ENCODE measurements around the gene EPN2. TPM values are rescaled to one million over a fixed set of nuclear protein-coding genes. Genes with fewer than 3 reads are reported as not detected.

Gene EPN2
- total RNA-seq, 1 experiment from 2014 or later: 35.6 TPM

DNA sequence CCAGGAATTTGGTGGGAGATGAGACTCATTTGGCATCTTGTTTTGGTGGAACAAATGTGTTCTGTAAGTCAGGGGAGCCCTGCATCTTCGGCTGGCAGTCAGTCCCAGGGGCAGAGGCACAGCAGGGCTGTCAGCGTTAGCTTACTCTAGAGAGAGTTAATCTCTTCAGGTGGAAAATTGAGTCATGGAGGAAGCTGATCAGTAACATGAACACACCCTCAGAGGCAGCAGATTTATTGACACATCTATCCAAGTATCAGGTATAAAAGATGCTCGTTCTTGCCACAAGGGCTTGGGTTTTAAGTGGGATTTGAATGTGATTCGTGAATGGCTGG, 55.2 kb downstream of the EPN2 start:
- Histone ChIP-seq H3K36me3 (ENCODE audit: control insufficient read depth, insufficient read depth, low read length) (peaks cover 2% of the 10 kb centered on the region), H3K4me3 (ENCODE audit: low read depth, low read length) (no peak overlapping the region), H3K9me3 (no peaks in the 10 kb centered on the region), H3K4me1 (peaks cover 15% of the 10 kb centered on the region), H3K27me3 (replicated peaks; ENCODE audit: control insufficient read depth, insufficient read depth, low read length) (no peaks in the 10 kb centered on the region)
- TF ChIP-seq, protein P1, sequence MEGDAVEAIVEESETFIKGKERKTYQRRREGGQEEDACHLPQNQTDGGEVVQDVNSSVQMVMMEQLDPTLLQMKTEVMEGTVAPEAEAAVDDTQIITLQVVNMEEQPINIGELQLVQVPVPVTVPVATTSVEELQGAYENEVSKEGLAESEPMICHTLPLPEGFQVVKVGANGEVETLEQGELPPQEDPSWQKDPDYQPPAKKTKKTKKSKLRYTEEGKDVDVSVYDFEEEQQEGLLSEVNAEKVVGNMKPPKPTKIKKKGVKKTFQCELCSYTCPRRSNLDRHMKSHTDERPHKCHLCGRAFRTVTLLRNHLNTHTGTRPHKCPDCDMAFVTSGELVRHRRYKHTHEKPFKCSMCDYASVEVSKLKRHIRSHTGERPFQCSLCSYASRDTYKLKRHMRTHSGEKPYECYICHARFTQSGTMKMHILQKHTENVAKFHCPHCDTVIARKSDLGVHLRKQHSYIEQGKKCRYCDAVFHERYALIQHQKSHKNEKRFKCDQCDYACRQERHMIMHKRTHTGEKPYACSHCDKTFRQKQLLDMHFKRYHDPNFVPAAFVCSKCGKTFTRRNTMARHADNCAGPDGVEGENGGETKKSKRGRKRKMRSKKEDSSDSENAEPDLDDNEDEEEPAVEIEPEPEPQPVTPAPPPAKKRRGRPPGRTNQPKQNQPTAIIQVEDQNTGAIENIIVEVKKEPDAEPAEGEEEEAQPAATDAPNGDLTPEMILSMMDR (IDR thresholded peaks at IDR 0.05; ENCODE audit: insufficient read depth in 1 of 2, low read depth in 1 of 2, low read length in 1 of 2, severe bottlenecking in 1 of 2, unreplicated experiment in 1 of 2): no peak
- no peaks in the 10 kb centered on the region for H3K27me3 Mint-ChIP-seq (ENCODE audit: insufficient read depth, unreplicated experiment)
- CTCF ChIA-PET: no interaction called here
- no peak for DNase-seq
- peaks cover 36% of the 10 kb centered on the region for H3K36me3 Mint-ChIP-seq (ENCODE audit: insufficient read depth, unreplicated experiment)
- no TSS peak for BruUV-seq (replicated peaks)
- peaks cover 22% of the 10 kb centered on the region for H3K4me1 Mint-ChIP-seq (ENCODE audit: low read depth, unreplicated experiment)
- H3K9me3 Mint-ChIP-seq (ENCODE audit: unreplicated experiment): no peaks in the 10 kb centered on the region
- intact Hi-C loops (cut with micrococcal nuclease; ENCODE audit: unreplicated experiment): no loop called here
- H3K4me3 Mint-ChIP-seq (ENCODE audit: unreplicated experiment): no peak overlapping the region
- POLR2A ChIA-PET: no interaction called here
- peak overlapping the region; percentile 58 for H3K27ac Mint-ChIP-seq (ENCODE audit: unreplicated experiment)

DNA sequence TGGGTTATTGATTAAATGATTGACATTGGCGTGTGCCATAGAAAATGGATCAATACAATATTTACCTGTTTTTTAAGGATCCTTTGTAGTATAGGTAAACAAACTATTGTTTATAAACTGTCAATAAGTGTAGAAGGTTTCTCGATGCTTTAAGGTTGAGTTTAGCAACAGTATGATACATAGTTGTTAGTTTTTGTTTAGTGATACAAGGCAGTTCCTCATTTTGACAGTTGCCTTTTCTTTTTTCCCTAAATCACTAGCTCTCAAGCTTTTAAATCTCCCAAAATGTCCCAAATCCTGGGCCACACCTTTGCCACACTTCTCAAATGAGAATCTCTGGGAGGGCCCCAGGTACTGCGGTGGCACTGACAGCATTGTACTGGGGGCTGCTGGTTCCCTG, 57.3 kb downstream of the EPN2 start:
- H3K36me3 ChIP-seq (ENCODE audit: control insufficient read depth, insufficient read depth, low read length): no peaks in the 10 kb centered on the region
- intact Hi-C loops (cut with micrococcal nuclease; ENCODE audit: unreplicated experiment): no loop called here
- H3K27ac Mint-ChIP-seq (ENCODE audit: unreplicated experiment): no peak overlapping the region
- DNase-seq: no peak
- peaks cover 1% of the 10 kb centered on the region for H3K4me1 Mint-ChIP-seq (ENCODE audit: low read depth, unreplicated experiment)
- ChIA-PET POLR2A (no interaction called here), CTCF (no interaction called here)
- no peak overlapping the region for H3K4me3 Mint-ChIP-seq (ENCODE audit: unreplicated experiment)
- TF ChIP-seq, protein P1 (IDR thresholded peaks at IDR 0.05; ENCODE audit: insufficient read depth in 1 of 2, low read depth in 1 of 2, low read length in 1 of 2, severe bottlenecking in 1 of 2, unreplicated experiment in 1 of 2): no peak
- no peaks in the 10 kb centered on the region for H3K4me1 ChIP-seq
- H3K27me3 ChIP-seq (replicated peaks; ENCODE audit: control insufficient read depth, insufficient read depth, low read length): no peaks in the 10 kb centered on the region
- no peaks in the 10 kb centered on the region for H3K27me3 Mint-ChIP-seq (ENCODE audit: insufficient read depth, unreplicated experiment)
- no peak overlapping the region for H3K4me3 ChIP-seq (ENCODE audit: low read depth, low read length)
- no peaks in the 10 kb centered on the region for H3K9me3 ChIP-seq
- H3K9me3 Mint-ChIP-seq (ENCODE audit: unreplicated experiment): no peaks in the 10 kb centered on the region
- H3K36me3 Mint-ChIP-seq (ENCODE audit: insufficient read depth, unreplicated experiment): peaks cover 22% of the 10 kb centered on the region
- no TSS peak for BruUV-seq (replicated peaks)

DNA sequence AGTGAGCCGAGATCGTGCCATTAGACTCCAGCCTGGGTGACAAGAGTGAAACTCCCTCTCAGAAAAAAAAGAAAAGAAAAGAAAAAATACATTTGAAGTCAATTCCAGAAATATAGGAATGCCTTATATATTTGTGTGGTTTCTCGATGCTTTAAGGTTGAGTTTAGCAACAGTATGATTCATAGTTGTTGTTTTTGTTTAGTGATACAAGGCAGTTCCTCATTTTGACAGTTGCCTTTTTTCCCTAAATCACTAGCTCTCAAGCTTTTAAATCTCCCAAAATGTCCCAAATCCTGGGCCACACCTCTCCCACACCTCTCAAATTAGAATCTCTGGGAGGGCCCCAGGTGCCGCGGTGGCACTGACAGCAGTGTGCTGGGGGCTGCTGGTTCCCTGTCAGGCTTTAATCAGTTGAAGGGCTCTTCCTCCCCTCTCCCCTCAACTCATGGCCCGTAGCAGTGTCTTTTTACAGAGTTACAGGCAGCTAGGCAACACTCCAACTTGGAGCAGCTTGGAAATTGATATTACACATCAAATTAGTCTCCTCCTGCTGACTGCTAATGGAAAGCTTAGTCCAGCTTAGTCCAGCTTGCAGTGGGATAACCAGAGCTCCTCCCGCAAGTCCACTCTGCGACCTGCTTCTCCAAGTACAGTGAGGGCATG, 58.4 kb downstream of the EPN2 start:
- H3K27me3 Mint-ChIP-seq (ENCODE audit: insufficient read depth, unreplicated experiment): no peaks in the 10 kb centered on the region
- H3K4me3 Mint-ChIP-seq (ENCODE audit: unreplicated experiment): no peak overlapping the region
- BruUV-seq (replicated peaks): no TSS peak
- ChIA-PET POLR2A (no interaction called here), CTCF (no interaction called here)
- H3K4me1 Mint-ChIP-seq (ENCODE audit: low read depth, unreplicated experiment): no peaks in the 10 kb centered on the region
- H3K36me3 Mint-ChIP-seq (ENCODE audit: insufficient read depth, unreplicated experiment): peaks cover 21% of the 10 kb centered on the region
- Histone ChIP-seq H3K4me1 (no peaks in the 10 kb centered on the region), H3K4me3 (ENCODE audit: low read depth, low read length) (no peak overlapping the region), H3K27me3 (replicated peaks; ENCODE audit: control insufficient read depth, insufficient read depth, low read length) (no peaks in the 10 kb centered on the region), H3K9me3 (no peaks in the 10 kb centered on the region), H3K36me3 (ENCODE audit: control insufficient read depth, insufficient read depth, low read length) (no peaks in the 10 kb centered on the region)
- TF ChIP-seq, protein P1 (IDR thresholded peaks at IDR 0.05; ENCODE audit: insufficient read depth in 1 of 2, low read depth in 1 of 2, low read length in 1 of 2, severe bottlenecking in 1 of 2, unreplicated experiment in 1 of 2): no peak
- H3K9me3 Mint-ChIP-seq (ENCODE audit: unreplicated experiment): no peaks in the 10 kb centered on the region
- peak overlapping the region; percentile 59 for H3K27ac Mint-ChIP-seq (ENCODE audit: unreplicated experiment)
- no peak for DNase-seq
- intact Hi-C loops (cut with micrococcal nuclease; ENCODE audit: unreplicated experiment): no loop called here
